Measurements from ENCODE around the gene USP25.
A peak's percentile ranks its signal among the peaks of the same experiment; 100 is the strongest.

Gene USP25

DNA sequence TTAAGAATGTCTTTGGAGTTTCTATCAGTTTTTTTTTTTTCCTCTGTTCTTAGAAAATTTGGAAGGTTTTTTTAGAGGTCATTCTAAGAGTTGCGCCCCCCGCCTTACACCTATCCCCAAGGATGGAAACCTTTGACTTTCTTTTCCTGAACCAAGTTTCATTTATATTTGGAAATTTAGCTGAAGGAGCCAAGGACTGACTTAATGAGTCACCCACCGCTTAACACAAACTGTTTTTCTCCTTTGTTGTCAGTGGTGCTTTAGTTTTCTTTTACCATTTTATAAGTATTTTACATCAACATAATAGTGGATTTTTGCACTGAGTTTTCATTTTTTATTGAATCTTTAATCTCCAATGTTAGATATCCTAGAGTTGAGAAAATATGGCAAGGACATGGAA is 25.3 kb downstream of the USP25 start:
- H3K27me3 ChIP-seq (ENCODE audit: control insufficient read depth in 5 of 5, insufficient read depth in 4 of 5, low read length in 5 of 5): no peaks in the 10 kb centered on the region
- H3K27ac ChIP-seq (ENCODE audit: low read depth, low read length): no peak overlapping the region
- H3K4me1 ChIP-seq (ENCODE audit: control insufficient read depth in 5 of 5, insufficient read depth in 5 of 5, low read length in 5 of 5): peaks cover 0 to 42% (median 36%) of the 10 kb centered on the region in 5 donors
- H3K36me3 ChIP-seq (ENCODE audit: control insufficient read depth in 5 of 5, insufficient read depth in 5 of 5, low read length in 5 of 5): no peaks in the 10 kb centered on the region
- no peaks in the 10 kb centered on the region for H3K9me3 ChIP-seq (ENCODE audit: control insufficient read depth in 5 of 5, low read length in 5 of 5)
- H3K9ac ChIP-seq (ENCODE audit: low read length in 5 of 5): no peak overlapping the region
- no peak overlapping the region for H3K4me3 ChIP-seq (ENCODE audit: low read depth in 1 of 5, low read length in 5 of 5)

DNA sequence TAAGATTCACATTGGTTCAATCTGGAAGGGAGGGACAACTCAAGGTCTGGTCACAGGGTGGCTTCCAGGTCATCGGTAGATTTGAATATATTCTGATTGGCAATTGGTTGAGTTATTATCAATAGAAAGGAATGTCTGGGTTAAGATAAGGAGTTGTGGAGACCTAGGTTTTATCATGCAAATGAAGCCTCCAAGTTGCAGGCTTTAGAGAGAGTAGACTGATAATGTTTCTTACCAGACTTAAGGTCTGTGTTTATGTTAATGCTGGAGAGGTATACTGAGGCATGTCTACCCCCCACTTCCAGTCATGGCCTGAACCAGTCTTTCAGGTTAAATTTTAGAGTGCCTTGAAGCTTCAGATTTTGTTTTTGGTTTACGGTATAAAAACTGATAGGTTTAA is 29.7 kb downstream of the USP25 start:
- Histone ChIP-seq H3K9me3 (ENCODE audit: control insufficient read depth in 5 of 5, low read length in 5 of 5) (no peaks in the 10 kb centered on the region), H3K4me3 (ENCODE audit: low read depth in 1 of 5, low read length in 5 of 5) (no peak overlapping the region), H3K27me3 (ENCODE audit: control insufficient read depth in 5 of 5, insufficient read depth in 4 of 5, low read length in 5 of 5) (no peaks in the 10 kb centered on the region), H3K4me1 (ENCODE audit: control insufficient read depth in 5 of 5, insufficient read depth in 5 of 5, low read length in 5 of 5) (peaks cover 0 to 27% (median 15%) of the 10 kb centered on the region in 5 donors), H3K27ac (ENCODE audit: low read depth, low read length) (no peak overlapping the region), H3K36me3 (ENCODE audit: control insufficient read depth in 5 of 5, insufficient read depth in 5 of 5, low read length in 5 of 5) (no peaks in the 10 kb centered on the region), H3K9ac (ENCODE audit: low read length in 5 of 5) (no peak overlapping the region)

DNA sequence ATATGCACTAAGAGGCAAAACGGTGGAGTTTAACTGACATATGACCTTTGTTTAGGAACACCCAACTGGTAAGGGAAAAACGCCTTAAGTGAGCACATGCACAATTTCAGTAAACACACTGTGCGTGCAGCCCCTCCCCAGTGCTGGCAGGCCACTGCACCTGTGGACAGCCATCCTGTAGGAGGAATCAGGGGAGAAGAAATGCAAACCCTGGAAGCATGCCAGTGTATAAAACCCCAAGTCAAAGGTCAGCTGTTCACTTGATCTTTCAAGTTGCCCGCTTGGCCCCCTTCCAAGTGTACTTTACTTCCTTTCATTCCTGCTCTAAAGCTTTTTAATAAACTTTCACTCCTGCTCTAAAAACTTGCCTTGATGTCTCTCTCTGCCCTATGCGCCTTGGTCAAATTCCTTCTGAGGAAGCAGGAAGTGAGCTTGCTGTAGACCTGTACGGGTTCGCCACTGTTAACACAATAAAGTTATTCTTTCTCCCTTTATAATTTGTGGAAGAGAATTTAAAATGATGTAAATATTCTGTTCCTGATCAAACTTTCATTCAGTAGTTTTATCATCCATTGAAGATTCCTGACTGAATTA is 31.8 kb downstream of the USP25 start:
- no peaks in the 10 kb centered on the region for H3K36me3 ChIP-seq (ENCODE audit: control insufficient read depth in 5 of 5, insufficient read depth in 5 of 5, low read length in 5 of 5)
- no peaks in the 10 kb centered on the region for H3K9me3 ChIP-seq (ENCODE audit: control insufficient read depth in 5 of 5, low read length in 5 of 5)
- H3K27ac ChIP-seq (ENCODE audit: low read depth, low read length): no peak overlapping the region
- H3K9ac ChIP-seq (ENCODE audit: low read length in 5 of 5): no peak overlapping the region
- H3K4me1 ChIP-seq (ENCODE audit: control insufficient read depth in 5 of 5, insufficient read depth in 5 of 5, low read length in 5 of 5): peaks cover 0 to 21% (median 9%) of the 10 kb centered on the region in 5 donors
- H3K4me3 ChIP-seq (ENCODE audit: low read depth in 1 of 5, low read length in 5 of 5): no peak overlapping the region
- no peaks in the 10 kb centered on the region for H3K27me3 ChIP-seq (ENCODE audit: control insufficient read depth in 5 of 5, insufficient read depth in 4 of 5, low read length in 5 of 5)

DNA sequence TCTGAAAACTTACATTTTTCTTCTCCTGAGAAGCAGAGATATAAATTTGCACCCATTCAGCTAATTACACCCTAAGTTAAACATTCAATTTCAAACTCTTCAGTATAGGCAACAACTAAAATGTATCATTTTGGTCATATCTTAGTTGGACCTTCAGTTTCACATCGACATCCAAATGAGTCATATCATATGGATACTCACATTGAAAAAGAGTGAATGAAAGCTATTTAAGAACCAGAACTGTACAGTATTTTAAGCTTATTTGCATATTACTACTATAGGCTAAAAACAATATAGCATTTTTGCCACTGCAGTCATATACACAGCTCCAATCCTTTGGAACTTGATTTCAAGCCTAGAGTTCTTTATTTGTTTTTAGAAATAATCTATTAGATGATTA is 33.6 kb downstream of the USP25 start:
- H3K27ac ChIP-seq (ENCODE audit: low read depth, low read length): no peak overlapping the region
- H3K4me1 ChIP-seq (ENCODE audit: control insufficient read depth in 5 of 5, insufficient read depth in 5 of 5, low read length in 5 of 5): peaks cover 0 to 33% (median 20%) of the 10 kb centered on the region in 5 donors
- H3K9me3 ChIP-seq (ENCODE audit: control insufficient read depth in 5 of 5, low read length in 5 of 5): no peaks in the 10 kb centered on the region
- H3K9ac ChIP-seq (ENCODE audit: low read length in 5 of 5): no peak overlapping the region
- no peaks in the 10 kb centered on the region for H3K36me3 ChIP-seq (ENCODE audit: control insufficient read depth in 5 of 5, insufficient read depth in 5 of 5, low read length in 5 of 5)
- H3K4me3 ChIP-seq (ENCODE audit: low read depth in 1 of 5, low read length in 5 of 5): no peak overlapping the region
- no peaks in the 10 kb centered on the region for H3K27me3 ChIP-seq (ENCODE audit: control insufficient read depth in 5 of 5, insufficient read depth in 4 of 5, low read length in 5 of 5)

DNA sequence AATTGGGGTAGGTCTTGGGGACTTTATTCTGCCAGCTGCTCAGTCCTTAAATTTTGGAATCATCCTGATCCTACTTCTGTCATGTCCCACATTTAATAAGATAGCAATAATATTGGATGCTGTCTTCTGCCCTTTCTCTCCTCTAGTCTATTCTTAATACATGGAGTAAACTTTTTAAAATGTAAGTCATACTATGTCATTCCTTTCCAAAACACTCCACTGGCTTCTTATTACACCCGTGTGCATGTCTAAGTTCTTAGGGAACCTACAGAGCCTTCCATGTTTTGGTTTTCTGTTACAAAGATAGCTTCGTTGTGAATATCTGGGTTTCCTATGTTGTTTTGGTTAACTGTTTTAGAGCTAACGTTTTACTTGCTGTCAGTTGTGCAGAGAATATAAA is 35.1 kb downstream of the USP25 start:
- Histone ChIP-seq H3K4me1 (ENCODE audit: control insufficient read depth in 5 of 5, insufficient read depth in 5 of 5, low read length in 5 of 5) (peaks cover 0 to 33% (median 20%) of the 10 kb centered on the region in 5 donors), H3K9me3 (ENCODE audit: control insufficient read depth in 5 of 5, low read length in 5 of 5) (no peaks in the 10 kb centered on the region), H3K27me3 (ENCODE audit: control insufficient read depth in 5 of 5, insufficient read depth in 4 of 5, low read length in 5 of 5) (no peaks in the 10 kb centered on the region), H3K27ac (ENCODE audit: low read depth, low read length) (no peak overlapping the region), H3K4me3 (ENCODE audit: low read depth in 1 of 5, low read length in 5 of 5) (no peak overlapping the region), H3K9ac (ENCODE audit: low read length in 5 of 5) (no peak overlapping the region), H3K36me3 (ENCODE audit: control insufficient read depth in 5 of 5, insufficient read depth in 5 of 5, low read length in 5 of 5) (no peaks in the 10 kb centered on the region)

DNA sequence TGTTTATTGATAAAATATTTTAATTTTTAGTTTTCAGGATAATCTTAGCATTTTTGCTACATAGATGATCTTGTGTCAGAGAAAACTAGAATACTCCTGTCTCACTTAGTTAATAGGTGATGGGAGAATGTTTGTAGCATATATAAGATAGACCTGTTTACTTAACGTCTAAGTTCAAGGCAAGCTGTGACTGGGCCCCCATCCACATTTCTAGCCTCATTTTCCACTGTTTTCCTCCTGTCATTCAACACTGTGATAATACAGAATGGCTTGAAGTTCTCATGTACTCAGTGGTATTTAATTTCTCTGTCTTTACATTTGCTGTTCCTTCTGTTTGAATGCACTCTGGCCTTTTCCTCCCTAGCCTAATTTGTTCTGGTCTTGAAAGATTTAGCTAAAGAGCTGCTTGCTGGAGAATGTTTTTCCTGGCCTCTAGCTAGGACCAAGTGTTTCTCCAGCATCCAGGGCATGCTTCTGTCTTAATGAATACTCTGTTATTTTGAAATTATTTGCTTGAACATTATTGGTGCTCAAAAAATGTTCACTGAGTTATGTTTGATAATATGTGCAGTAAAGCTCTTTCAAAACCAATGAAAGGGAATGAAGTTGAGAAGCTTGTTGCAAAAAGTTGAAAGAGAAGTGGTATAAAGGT is 37.3 kb downstream of the USP25 start:
- H3K9ac ChIP-seq (ENCODE audit: low read length in 5 of 5): peak overlapping the region in 2 of 5 donors; percentile 48 to 68
- H3K27ac ChIP-seq (ENCODE audit: low read depth, low read length): peak overlapping the region; percentile 87
- H3K4me1 ChIP-seq (ENCODE audit: control insufficient read depth in 5 of 5, insufficient read depth in 5 of 5, low read length in 5 of 5): peaks cover 0 to 31% (median 18%) of the 10 kb centered on the region in 5 donors
- no peaks in the 10 kb centered on the region for H3K27me3 ChIP-seq (ENCODE audit: control insufficient read depth in 5 of 5, insufficient read depth in 4 of 5, low read length in 5 of 5)
- H3K4me3 ChIP-seq (ENCODE audit: low read depth in 1 of 5, low read length in 5 of 5): peak overlapping the region in 1 of 5 donors; percentile 9
- no peaks in the 10 kb centered on the region for H3K9me3 ChIP-seq (ENCODE audit: control insufficient read depth in 5 of 5, low read length in 5 of 5)
- H3K36me3 ChIP-seq (ENCODE audit: control insufficient read depth in 5 of 5, insufficient read depth in 5 of 5, low read length in 5 of 5): no peaks in the 10 kb centered on the region

DNA sequence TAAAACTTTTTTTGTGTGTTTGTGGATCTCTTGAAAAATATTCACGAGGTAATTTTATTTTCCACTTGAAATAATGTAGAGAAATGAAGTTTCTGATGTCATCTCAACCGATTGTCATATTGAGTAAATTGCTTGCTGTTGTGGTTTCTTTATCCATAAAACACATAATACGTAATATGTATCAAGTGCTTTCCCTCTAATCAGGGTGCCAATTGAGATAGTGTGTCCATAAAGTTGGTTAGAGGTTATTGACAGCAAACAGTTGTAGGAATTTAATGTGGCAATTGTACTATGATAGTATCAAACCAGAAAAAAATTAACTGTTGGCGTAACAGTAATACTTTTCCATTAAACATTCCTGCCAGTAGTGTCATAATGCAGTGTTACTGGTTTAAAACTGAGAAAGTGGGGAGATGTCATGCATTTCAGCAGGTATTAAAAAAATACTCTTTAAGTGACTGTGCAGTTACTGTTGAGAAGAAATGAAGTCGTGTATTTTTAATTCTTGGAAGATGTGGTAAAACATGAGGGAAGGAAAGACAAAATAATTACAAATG is 38.3 kb downstream of the USP25 start:
- no peak overlapping the region for H3K4me3 ChIP-seq (ENCODE audit: low read depth in 1 of 5, low read length in 5 of 5)
- H3K27me3 ChIP-seq (ENCODE audit: control insufficient read depth in 5 of 5, insufficient read depth in 4 of 5, low read length in 5 of 5): no peaks in the 10 kb centered on the region
- H3K27ac ChIP-seq (ENCODE audit: low read depth, low read length): peak overlapping the region; percentile 87
- H3K36me3 ChIP-seq (ENCODE audit: control insufficient read depth in 5 of 5, insufficient read depth in 5 of 5, low read length in 5 of 5): no peaks in the 10 kb centered on the region
- no peaks in the 10 kb centered on the region for H3K9me3 ChIP-seq (ENCODE audit: control insufficient read depth in 5 of 5, low read length in 5 of 5)
- H3K9ac ChIP-seq (ENCODE audit: low read length in 5 of 5): peak overlapping the region in 2 of 5 donors; percentile 57 to 68
- peaks cover 0 to 31% (median 18%) of the 10 kb centered on the region in 5 donors for H3K4me1 ChIP-seq (ENCODE audit: control insufficient read depth in 5 of 5, insufficient read depth in 5 of 5, low read length in 5 of 5)

DNA sequence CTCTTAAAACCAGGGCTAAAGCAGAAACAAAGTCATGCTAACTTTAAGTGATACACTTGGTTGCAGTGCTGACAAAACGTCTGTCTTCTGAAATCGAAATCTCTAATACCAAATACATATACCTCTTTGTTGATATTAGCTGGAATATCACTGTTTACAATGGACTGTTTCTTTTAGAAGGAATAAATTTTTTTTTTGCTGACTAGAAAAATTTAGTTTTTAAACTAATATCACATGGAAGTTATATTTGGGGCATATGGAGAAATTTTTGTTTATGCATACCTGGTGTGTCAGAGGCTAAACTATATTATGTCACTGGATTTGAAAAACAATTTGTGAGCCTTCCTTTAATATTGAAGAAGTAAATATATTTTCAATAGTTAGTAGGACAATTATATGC is 39.1 kb downstream of the USP25 start:
- no peaks in the 10 kb centered on the region for H3K27me3 ChIP-seq (ENCODE audit: control insufficient read depth in 5 of 5, insufficient read depth in 4 of 5, low read length in 5 of 5)
- no peak overlapping the region for H3K4me3 ChIP-seq (ENCODE audit: low read depth in 1 of 5, low read length in 5 of 5)
- no peaks in the 10 kb centered on the region for H3K9me3 ChIP-seq (ENCODE audit: control insufficient read depth in 5 of 5, low read length in 5 of 5)
- H3K4me1 ChIP-seq (ENCODE audit: control insufficient read depth in 5 of 5, insufficient read depth in 5 of 5, low read length in 5 of 5): peaks cover 0 to 31% (median 18%) of the 10 kb centered on the region in 5 donors
- peak overlapping the region; percentile 64 for H3K27ac ChIP-seq (ENCODE audit: low read depth, low read length)
- no peak overlapping the region for H3K9ac ChIP-seq (ENCODE audit: low read length in 5 of 5)
- H3K36me3 ChIP-seq (ENCODE audit: control insufficient read depth in 5 of 5, insufficient read depth in 5 of 5, low read length in 5 of 5): no peaks in the 10 kb centered on the region

DNA sequence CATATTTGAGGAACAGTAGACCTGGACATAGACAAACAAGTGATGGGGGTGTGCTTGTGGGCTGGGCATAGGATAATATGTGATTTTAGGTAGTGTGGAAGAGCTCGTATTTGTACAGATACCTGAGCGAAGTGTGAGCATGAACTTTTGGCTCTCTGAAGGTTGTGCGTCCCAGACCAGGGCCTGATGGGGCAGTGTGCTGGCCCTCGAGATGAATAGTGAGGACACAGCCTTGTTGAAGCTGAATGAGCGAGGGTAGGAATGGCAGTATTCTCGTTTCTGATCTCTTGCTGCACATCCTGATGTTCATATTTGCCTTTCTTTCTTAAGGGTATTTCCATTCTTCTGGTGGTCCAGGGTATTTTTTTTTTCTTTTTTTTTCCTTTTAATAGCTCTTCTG is 41.5 kb downstream of the USP25 start:
- Histone ChIP-seq H3K4me1 (ENCODE audit: control insufficient read depth in 5 of 5, insufficient read depth in 5 of 5, low read length in 5 of 5) (peaks cover 0 to 33% (median 16%) of the 10 kb centered on the region in 5 donors), H3K9ac (ENCODE audit: low read length in 5 of 5) (no peak overlapping the region), H3K27me3 (ENCODE audit: control insufficient read depth in 5 of 5, insufficient read depth in 4 of 5, low read length in 5 of 5) (no peaks in the 10 kb centered on the region), H3K36me3 (ENCODE audit: control insufficient read depth in 5 of 5, insufficient read depth in 5 of 5, low read length in 5 of 5) (no peaks in the 10 kb centered on the region), H3K27ac (ENCODE audit: low read depth, low read length) (no peak overlapping the region), H3K4me3 (ENCODE audit: low read depth in 1 of 5, low read length in 5 of 5) (no peak overlapping the region), H3K9me3 (ENCODE audit: control insufficient read depth in 5 of 5, low read length in 5 of 5) (no peaks in the 10 kb centered on the region)

DNA sequence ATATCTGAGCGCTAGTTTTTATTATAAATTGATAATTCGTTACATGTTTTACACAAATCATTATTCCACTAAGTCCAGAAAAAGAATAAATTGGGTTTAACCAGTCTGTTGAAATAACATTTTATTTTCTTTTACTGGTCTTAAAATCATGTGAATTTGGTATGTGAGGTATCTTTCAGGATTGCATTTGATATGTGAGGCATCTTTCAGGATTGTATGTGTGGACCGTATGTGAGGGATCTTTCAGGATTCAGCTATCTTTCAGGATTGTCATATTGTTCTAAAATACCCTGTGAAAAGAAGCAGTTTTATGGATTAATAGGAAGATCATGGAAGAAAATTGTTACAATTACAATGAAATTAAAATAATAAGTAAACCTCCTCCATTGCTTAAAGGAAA is 42.9 kb downstream of the USP25 start:
- Histone ChIP-seq H3K27ac (ENCODE audit: low read depth, low read length) (no peak overlapping the region), H3K4me1 (ENCODE audit: control insufficient read depth in 5 of 5, insufficient read depth in 5 of 5, low read length in 5 of 5) (peaks cover 0 to 26% (median 9%) of the 10 kb centered on the region in 5 donors), H3K36me3 (ENCODE audit: control insufficient read depth in 5 of 5, insufficient read depth in 5 of 5, low read length in 5 of 5) (no peaks in the 10 kb centered on the region), H3K4me3 (ENCODE audit: low read depth in 1 of 5, low read length in 5 of 5) (no peak overlapping the region), H3K27me3 (ENCODE audit: control insufficient read depth in 5 of 5, insufficient read depth in 4 of 5, low read length in 5 of 5) (no peaks in the 10 kb centered on the region), H3K9me3 (ENCODE audit: control insufficient read depth in 5 of 5, low read length in 5 of 5) (no peaks in the 10 kb centered on the region), H3K9ac (ENCODE audit: low read length in 5 of 5) (no peak overlapping the region)

All from subcutaneous abdominal adipose tissue (tissue), 5 donors.